HL-60 (cell line): ENCODE data around the gene FAM184B.

ENCODE experiments used
- GABPA ChIP-seq: IDR thresholded peaks from 2 replicates; pipeline ENCODE4 v1.6.1; 2012; ENCODE audit warnings: low read depth
- POLR2AphosphoS5 ChIP-seq: IDR thresholded peaks from 2 replicates; pipeline ENCODE4 v1.6.1; 2012; ENCODE audit warnings: low read depth
- TF ChIP-seq, protein P1 (sequence below): IDR thresholded peaks from one replicate; pipeline ENCODE4 v1.5.1; 2011; ENCODE audit warnings: low read length, control low read depth, inconsistent platforms; ENCODE audit not compliant: insufficient read depth

GRCh38 chr4:17605236-17605635 is 176.2 kb downstream of the FAM184B start:
- TF ChIP-seq, protein P1, sequence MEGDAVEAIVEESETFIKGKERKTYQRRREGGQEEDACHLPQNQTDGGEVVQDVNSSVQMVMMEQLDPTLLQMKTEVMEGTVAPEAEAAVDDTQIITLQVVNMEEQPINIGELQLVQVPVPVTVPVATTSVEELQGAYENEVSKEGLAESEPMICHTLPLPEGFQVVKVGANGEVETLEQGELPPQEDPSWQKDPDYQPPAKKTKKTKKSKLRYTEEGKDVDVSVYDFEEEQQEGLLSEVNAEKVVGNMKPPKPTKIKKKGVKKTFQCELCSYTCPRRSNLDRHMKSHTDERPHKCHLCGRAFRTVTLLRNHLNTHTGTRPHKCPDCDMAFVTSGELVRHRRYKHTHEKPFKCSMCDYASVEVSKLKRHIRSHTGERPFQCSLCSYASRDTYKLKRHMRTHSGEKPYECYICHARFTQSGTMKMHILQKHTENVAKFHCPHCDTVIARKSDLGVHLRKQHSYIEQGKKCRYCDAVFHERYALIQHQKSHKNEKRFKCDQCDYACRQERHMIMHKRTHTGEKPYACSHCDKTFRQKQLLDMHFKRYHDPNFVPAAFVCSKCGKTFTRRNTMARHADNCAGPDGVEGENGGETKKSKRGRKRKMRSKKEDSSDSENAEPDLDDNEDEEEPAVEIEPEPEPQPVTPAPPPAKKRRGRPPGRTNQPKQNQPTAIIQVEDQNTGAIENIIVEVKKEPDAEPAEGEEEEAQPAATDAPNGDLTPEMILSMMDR: no peak
- no peak for TF ChIP-seq POLR2AphosphoS5
- TF ChIP-seq GABPA: no peak
